Endothelial cell (in vitro differentiated cells): ENCODE measurements around the gene RPS6KA2. TPM values are rescaled to one million over a fixed set of nuclear protein-coding genes. Genes with fewer than 3 reads are reported as not detected.
A peak's percentile ranks its signal among the peaks of the same experiment; 100 is the strongest.

ENCODE experiments used
- DNase-seq: peaks from one replicate; pipeline ENCODE4 v3.0.0; 2021; ENCODE audit warnings: low spot score
- H3K27ac Mint-ChIP-seq: one replicate; pipeline ENCODE4 v1.8.0; 2021; ENCODE audit warnings: mixed read lengths, inconsistent platforms; ENCODE audit not compliant: unreplicated experiment
- H3K27me3 Mint-ChIP-seq: one replicate; pipeline ENCODE4 v1.8.0; 2021; ENCODE audit warnings: mild to moderate bottlenecking, moderate library complexity, mixed read lengths, inconsistent platforms; ENCODE audit not compliant: unreplicated experiment
- H3K36me3 Mint-ChIP-seq: one replicate; pipeline ENCODE4 v1.8.0; 2021; ENCODE audit warnings: mild to moderate bottlenecking, low read depth, mixed read lengths, inconsistent platforms; ENCODE audit not compliant: unreplicated experiment
- H3K4me1 Mint-ChIP-seq: one replicate; pipeline ENCODE4 v1.8.0; 2021; ENCODE audit warnings: mild to moderate bottlenecking, mixed read lengths, inconsistent platforms; ENCODE audit not compliant: unreplicated experiment
- H3K4me3 Mint-ChIP-seq: one replicate; pipeline ENCODE4 v1.8.0; 2021; ENCODE audit warnings: mild to moderate bottlenecking, mixed read lengths, inconsistent platforms; ENCODE audit not compliant: unreplicated experiment
- H3K9me3 Mint-ChIP-seq: one replicate; pipeline ENCODE4 v1.8.0; 2021; ENCODE audit warnings: mixed read lengths, inconsistent platforms; ENCODE audit not compliant: unreplicated experiment
- CTCF ChIP-seq: fragments of 200-600 bp; sonication (generic); IDR thresholded peaks from one replicate; pipeline ENCODE4 v1.5.0; 2021; ENCODE audit warnings: antibody characterized with exemption; ENCODE audit not compliant: unreplicated experiment
- total RNA-seq: library from RNA; stranded (reverse); fragmentation: NEBNext Ultra II Directional; extraction: Animal tissue kit (Norgen Biotek cat#: 25700); gene quantifications from one replicate; pipeline ENCODE4 v1.2.1, GENCODE V29; 2021; ENCODE audit not compliant: unreplicated experiment

RPS6KA2 gene
- total RNA-seq, 1 donor from 2014 or later, result 105 TPM

GRCh38 chr6:166460473-166461437 lies 166.3 kb downstream of the RPS6KA2 start:
- Mint-ChIP-seq H3K27me3 (peaks cover 6% of the 10 kb centered on the region), H3K9me3 (no peaks in the 10 kb centered on the region), H3K36me3 (peaks cover 53% of the 10 kb centered on the region), H3K4me1 (no peaks in the 10 kb centered on the region), H3K27ac (no peak overlapping the region), H3K4me3 (no peak overlapping the region)
- DNase-seq, result no peak
- TF ChIP-seq CTCF, result no peak

- Mint-ChIP-seq H3K27ac (no peak overlapping the region), H3K36me3 (peaks cover 48% of the 10 kb centered on the region), H3K9me3 (no peaks in the 10 kb centered on the region), H3K4me3 (no peak overlapping the region), H3K4me1 (no peaks in the 10 kb centered on the region), H3K27me3 (peaks cover 5% of the 10 kb centered on the region)
- no peak for TF ChIP-seq CTCF
- no peak for DNase-seq
Measured at GRCh38 chr6:166459906-166460305, 167.1 kb downstream of the RPS6KA2 start.

- Mint-ChIP-seq H3K4me3 (peak overlapping the region; percentile 63), H3K27me3 (peaks cover 5% of the 10 kb centered on the region), H3K4me1 (no peaks in the 10 kb centered on the region), H3K9me3 (no peaks in the 10 kb centered on the region), H3K27ac (no peak overlapping the region), H3K36me3 (peaks cover 54% of the 10 kb centered on the region)
- no peak for TF ChIP-seq CTCF
- DNase-seq, result no peak
Measured at GRCh38 chr6:166459272-166459671, 167.8 kb downstream of the RPS6KA2 start.

GRCh38 chr6:166456395-166457156 lies 170.5 kb downstream of the RPS6KA2 start:
- peaks cover 4% of the 10 kb centered on the region for H3K27me3 Mint-ChIP-seq
- no peak for DNase-seq
- H3K4me1 Mint-ChIP-seq, result no peaks in the 10 kb centered on the region
- H3K9me3 Mint-ChIP-seq, result no peaks in the 10 kb centered on the region
- TF ChIP-seq CTCF, result no peak
- no peak overlapping the region for H3K27ac Mint-ChIP-seq
- peaks cover 58% of the 10 kb centered on the region for H3K36me3 Mint-ChIP-seq
- peak overlapping the region; percentile 15 for H3K4me3 Mint-ChIP-seq
